ENCODE data around the gene CDK5RAP2.

The CDK5RAP2 gene

GRCh38 chr9:120572472-120572871 lies 7.5 kb downstream of the CDK5RAP2 start:
- no peak for TF ChIP-seq MYC (IDR thresholded peaks at IDR 0.05; ENCODE audit: low read depth, low read length)
- TF ChIP-seq, protein P1, sequence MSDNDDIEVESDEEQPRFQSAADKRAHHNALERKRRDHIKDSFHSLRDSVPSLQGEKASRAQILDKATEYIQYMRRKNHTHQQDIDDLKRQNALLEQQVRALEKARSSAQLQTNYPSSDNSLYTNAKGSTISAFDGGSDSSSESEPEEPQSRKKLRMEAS (IDR thresholded peaks at IDR 0.05; ENCODE audit: low read depth, low read length), result no peak
- TF ChIP-seq CTCF (IDR thresholded peaks at IDR 0.05; ENCODE audit: low read depth, low read length), result no peak
- TF ChIP-seq POLR2A (IDR thresholded peaks at IDR 0.05; ENCODE audit: extremely low read depth, insufficient read length), result no peak
- H3K4me3 ChIP-seq (ENCODE audit: low read depth, low read length), result no peak overlapping the region
- DNase-seq (ENCODE audit: low read depth), result no peak

- no peak overlapping the region for H3K4me3 ChIP-seq (ENCODE audit: low read depth, low read length)
- TF ChIP-seq POLR2A (IDR thresholded peaks at IDR 0.05; ENCODE audit: extremely low read depth, insufficient read length), result no peak
- no peak for TF ChIP-seq CTCF (IDR thresholded peaks at IDR 0.05; ENCODE audit: low read depth, low read length)
- no peak for TF ChIP-seq MYC (IDR thresholded peaks at IDR 0.05; ENCODE audit: low read depth, low read length)
- TF ChIP-seq, protein P1 (IDR thresholded peaks at IDR 0.05; ENCODE audit: low read depth, low read length), result no peak
Measured at GRCh38 chr9:120571443-120572257, 8.3 kb downstream of the CDK5RAP2 start.

GRCh38 chr9:120570296-120570695 lies 9.7 kb downstream of the CDK5RAP2 start:
- no peak overlapping the region for H3K4me3 ChIP-seq (ENCODE audit: low read depth, low read length)
- TF ChIP-seq, protein P1 (IDR thresholded peaks at IDR 0.05; ENCODE audit: low read depth, low read length), result no peak
- TF ChIP-seq MYC (IDR thresholded peaks at IDR 0.05; ENCODE audit: low read depth, low read length) (no peak), CTCF (IDR thresholded peaks at IDR 0.05; ENCODE audit: low read depth, low read length) (no peak), POLR2A (IDR thresholded peaks at IDR 0.05; ENCODE audit: extremely low read depth, insufficient read length) (no peak)
- DNase-seq (ENCODE audit: low read depth), result no peak

More at GRCh38 chr9:120571443-120572257, 8.3 kb downstream of the CDK5RAP2 start:
- no peak for DNase-seq (ENCODE audit: low read depth)

DNA sequence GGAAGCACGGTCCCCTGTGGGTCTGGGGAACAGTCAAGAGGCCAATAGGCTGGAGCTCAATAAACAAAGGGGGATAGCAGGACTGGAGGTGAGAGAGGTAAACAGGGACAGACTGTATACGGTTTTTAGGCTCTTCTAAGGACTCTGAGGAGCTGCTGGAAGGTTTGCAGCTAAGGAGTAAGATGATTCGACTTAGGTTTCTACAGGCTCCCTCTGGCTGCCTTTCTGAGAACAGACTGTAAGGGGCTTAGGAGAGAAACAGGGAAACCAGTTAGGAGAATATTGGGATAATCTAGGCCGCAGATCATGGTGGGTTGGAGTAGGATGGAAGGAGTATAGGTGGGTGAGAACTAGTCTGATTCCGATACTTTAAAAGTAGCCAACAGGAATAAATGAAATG lies 10.4 kb downstream of the CDK5RAP2 start:
- no peak overlapping the region for H3K4me3 ChIP-seq (ENCODE audit: low read depth, low read length)
- TF ChIP-seq POLR2A (IDR thresholded peaks at IDR 0.05; ENCODE audit: extremely low read depth, insufficient read length) (no peak), CTCF (IDR thresholded peaks at IDR 0.05; ENCODE audit: low read depth, low read length) (no peak), MYC (IDR thresholded peaks at IDR 0.05; ENCODE audit: low read depth, low read length) (no peak)
- TF ChIP-seq, protein P1 (IDR thresholded peaks at IDR 0.05; ENCODE audit: low read depth, low read length), result no peak
- DNase-seq (ENCODE audit: low read depth), result no peak

GRCh38 chr9:120568816-120569215 lies 11.2 kb downstream of the CDK5RAP2 start:
- TF ChIP-seq, protein P1 (IDR thresholded peaks at IDR 0.05; ENCODE audit: low read depth, low read length), result no peak
- TF ChIP-seq MYC (IDR thresholded peaks at IDR 0.05; ENCODE audit: low read depth, low read length) (no peak), CTCF (IDR thresholded peaks at IDR 0.05; ENCODE audit: low read depth, low read length) (no peak), POLR2A (IDR thresholded peaks at IDR 0.05; ENCODE audit: extremely low read depth, insufficient read length) (no peak)
- no peak for DNase-seq (ENCODE audit: low read depth)

More at GRCh38 chr9:120568816-120569215, 11.2 kb downstream of the CDK5RAP2 start:
- H3K4me3 ChIP-seq (ENCODE audit: low read depth, low read length), result no peak overlapping the region

Data from NB4 (cell line).